ENCODE data around the gene CSTF3.

The CSTF3 gene

GRCh38 chr11:33040862-33041453 lies 120.3 kb downstream of the CSTF3 start:
- no peak for DNase-seq (ENCODE audit: low spot score)

- DNase-seq (ENCODE audit: low spot score), result peak; percentile 45
These were observed 121.0 kb downstream of the CSTF3 start for GRCh38 chr11:33040033-33040861.

GRCh38 chr11:33039274-33040032 lies 121.8 kb downstream of the CSTF3 start, which contains the start of gene TCP11L1:
TCP11L1 (plus strand) TSS chr11:33039572; CDS start chr11:33043774, 4,202 bp downstream.
- DNase-seq (ENCODE audit: low spot score), result peak; percentile 86

GRCh38 chr11:33035011-33035410 lies 126.3 kb downstream of the CSTF3 start:
- no peak for DNase-seq (ENCODE audit: low spot score)
